Coronary artery (tissue), 2 donors: ENCODE measurements around the gene MYH13.
A peak's percentile ranks its signal among the peaks of the same experiment; 100 is the strongest.

Experiments
- DNase-seq: peaks from one replicate; pipeline ENCODE4 v3.0.0-alpha.2; 2017; ENCODE audit warnings: low spot score
- H3K27ac ChIP-seq, 2 donors: fragments of 200-600 bp; sonication (generic); one replicate each; pipeline ENCODE4 v1.5.1; 2016 to 2019
- H3K4me3 ChIP-seq: fragments of 200-600 bp; sonication (generic); 2 replicates; pipeline ENCODE4 v1.5.1; 2016; ENCODE audit warnings: mild to moderate bottlenecking, moderate library complexity
- CTCF ChIP-seq: fragments of 200-600 bp; sonication (generic); IDR thresholded peaks from one replicate; pipeline ENCODE4 v1.5.1; 2019; ENCODE audit warnings: antibody characterized with exemption

MYH13 gene

GRCh38 chr17:10278218-10278617 is 94.6 kb downstream of the MYH13 start:
- TF ChIP-seq CTCF, result no peak
- DNase-seq, result no peak
- Histone ChIP-seq H3K27ac (no peak overlapping the region), H3K4me3 (peak overlapping the region; percentile 20)

GRCh38 chr17:10276436-10276835 is 96.4 kb downstream of the MYH13 start:
- no peak overlapping the region for H3K27ac ChIP-seq
- TF ChIP-seq CTCF, result no peak
- DNase-seq, result no peak

GRCh38 chr17:10275418-10275817 is 97.4 kb downstream of the MYH13 start:
- Histone ChIP-seq H3K4me3 (no peak overlapping the region), H3K27ac (no peak overlapping the region)
- no peak for TF ChIP-seq CTCF
- DNase-seq, result no peak

More at GRCh38 chr17:10276436-10276835, 96.4 kb downstream of the MYH13 start:
- no peak overlapping the region for H3K4me3 ChIP-seq

- no peak for DNase-seq
- H3K27ac ChIP-seq, result no peak overlapping the region
- no peak for TF ChIP-seq CTCF
- no peak overlapping the region for H3K4me3 ChIP-seq
Observed at GRCh38 chr17:10271106-10271562, 101.7 kb downstream of the MYH13 start.

- no peak overlapping the region for H3K27ac ChIP-seq
- H3K4me3 ChIP-seq, result no peak overlapping the region
- no peak for TF ChIP-seq CTCF
Observed at GRCh38 chr17:10270258-10270657, 102.5 kb downstream of the MYH13 start.

GRCh38 chr17:10268005-10268404 is 104.8 kb downstream of the MYH13 start:
- Histone ChIP-seq H3K4me3 (no peak overlapping the region), H3K27ac (no peak overlapping the region)
- no peak for TF ChIP-seq CTCF
- DNase-seq, result no peak

More at GRCh38 chr17:10270258-10270657, 102.5 kb downstream of the MYH13 start:
- no peak for DNase-seq

GRCh38 chr17:10266296-10266876 is 106.4 kb downstream of the MYH13 start:
- no peak overlapping the region for H3K27ac ChIP-seq
- no peak overlapping the region for H3K4me3 ChIP-seq
- no peak for DNase-seq
- TF ChIP-seq CTCF, result no peak
